Stimulated activated CD4-positive, alpha-beta T cell treated with anti-CD3 and anti-CD28 coated beads, Interleukin-4, amount 100 ng/mL, for 48 hours (primary cell): Measurements from ENCODE around the gene ROPN1B.
"Not testable (repeated sequence)": the region's sequence is repeated elsewhere in the genome, so short reads cannot be mapped to it uniquely, and the experiment has no call there.

Source experiments
- DNase-seq, 2 donors: peaks; one replicate each; pipeline ENCODE4 v3.0.0-alpha.2; 2020; ENCODE audit warnings: low read depth in 2 of 2

ROPN1B gene

DNA sequence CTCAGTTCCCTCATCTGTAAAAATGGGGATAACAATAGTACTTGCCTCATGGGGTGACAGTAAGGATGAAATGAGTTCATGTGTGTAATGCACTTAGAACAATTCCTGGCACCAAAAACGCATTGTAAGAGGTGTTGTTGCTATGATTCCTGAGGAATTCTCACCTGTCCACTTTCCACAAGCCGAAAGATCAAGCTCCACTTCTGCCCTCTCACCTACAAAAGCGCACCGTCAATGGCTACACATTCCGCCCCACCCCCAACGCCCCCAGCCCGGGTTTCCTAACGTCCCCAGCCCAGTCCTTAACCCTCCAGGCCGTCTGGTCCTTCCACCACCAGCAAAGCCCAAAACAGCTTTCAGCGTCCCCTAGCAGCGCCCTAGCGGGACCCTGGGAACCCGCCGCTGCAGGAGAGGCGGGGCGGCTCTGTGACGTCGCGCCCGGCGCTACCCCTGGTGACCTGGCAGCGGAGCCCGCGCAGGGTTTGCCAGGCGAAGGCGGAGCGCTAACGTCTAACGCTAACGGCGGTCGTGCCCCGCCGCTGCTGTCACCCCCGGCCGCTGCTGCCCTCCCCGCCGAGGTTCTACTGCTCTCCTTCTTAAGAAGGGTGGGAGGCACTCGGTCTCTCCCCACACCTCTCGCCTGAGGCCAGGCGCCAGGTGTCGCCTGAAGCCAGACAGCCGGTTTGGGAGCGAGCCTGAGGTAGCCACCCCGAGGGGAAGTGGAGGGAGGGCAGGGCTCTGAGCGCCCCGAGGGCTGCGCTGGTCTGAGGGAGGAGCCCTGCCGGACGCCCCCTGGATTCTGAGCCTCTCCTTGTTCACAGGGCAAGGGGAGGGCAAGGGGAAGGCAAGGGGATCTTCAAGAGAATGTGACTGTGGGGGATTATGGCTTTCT lies at the start of gene ROPN1B:
TSS of gene ROPN1B (plus strand) at position 478 of the 892 bp plus-strand sequence. CDS start 2,877 bp downstream, outside the sequence.
- DNase-seq: not testable (repeated sequence)

DNA sequence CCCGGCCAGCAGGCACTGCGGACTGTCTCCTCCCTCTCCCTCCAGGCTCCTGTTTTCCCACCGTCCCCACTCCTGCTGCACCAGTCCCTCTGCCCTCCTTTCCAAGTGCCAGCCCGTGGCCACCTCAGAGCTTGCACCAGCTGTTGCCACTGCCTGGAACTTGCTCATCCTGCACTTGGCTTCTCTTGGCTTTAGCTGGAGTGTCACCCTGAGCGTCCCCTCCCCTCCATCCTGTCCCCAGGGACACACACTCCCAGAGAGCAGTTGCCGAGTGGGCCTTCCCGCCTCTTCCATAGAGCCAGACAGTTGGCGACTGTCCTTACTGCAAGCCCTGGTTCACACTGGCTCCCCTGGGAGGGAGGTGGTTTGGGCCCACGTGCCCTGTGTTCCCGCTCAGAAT lies 48.8 kb upstream of the ROPN1B start:
- not testable (repeated sequence) for DNase-seq

DNA sequence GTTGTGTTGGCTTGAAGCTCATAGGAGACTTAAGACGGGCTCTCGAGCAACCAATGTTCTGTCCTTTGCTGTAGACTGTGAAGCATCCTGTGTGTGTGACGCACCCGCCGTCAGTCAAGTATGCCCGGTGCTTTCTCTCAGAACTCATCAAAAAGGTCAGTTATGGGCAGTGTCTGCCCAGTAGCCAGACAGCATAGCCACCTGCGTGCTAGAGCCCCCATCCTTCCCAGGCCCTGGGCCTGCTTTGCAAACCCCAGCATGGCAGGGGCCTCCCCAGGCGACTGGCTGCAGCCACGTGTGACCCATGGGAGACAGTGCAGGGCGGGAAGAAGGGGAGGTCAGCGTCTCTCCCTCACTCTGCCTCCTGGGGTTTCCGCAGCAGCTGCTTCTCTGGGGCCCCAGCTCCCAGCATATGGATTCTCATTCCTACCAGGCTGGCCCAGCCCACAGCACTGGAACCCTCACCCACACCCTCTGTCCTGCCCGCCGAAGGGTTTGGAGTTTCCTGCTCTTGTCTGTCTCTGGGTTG lies 48.2 kb upstream of the ROPN1B start:
- DNase-seq: not testable (repeated sequence)

DNA sequence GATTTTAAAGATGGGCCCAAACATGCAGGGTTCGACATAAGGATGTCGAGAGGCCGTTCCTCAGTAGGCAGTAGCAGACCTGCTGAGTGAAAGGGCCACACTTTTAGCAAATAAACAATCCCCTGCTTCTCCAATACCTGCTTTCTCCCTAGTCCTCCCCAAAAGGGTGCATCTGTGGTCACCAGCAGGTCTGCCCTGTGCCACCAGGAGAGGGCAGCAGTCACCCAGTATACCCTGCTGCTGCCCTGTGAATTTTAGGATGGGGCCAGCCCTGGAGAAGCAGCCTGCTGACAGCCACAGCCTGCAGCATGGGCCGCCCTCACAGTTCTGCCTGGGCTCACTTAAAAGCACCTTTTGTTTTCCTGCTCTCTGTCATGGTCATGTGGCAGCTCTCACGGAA lies 47.3 kb upstream of the ROPN1B start:
- DNase-seq: peak; percentile 28 to 36

DNA sequence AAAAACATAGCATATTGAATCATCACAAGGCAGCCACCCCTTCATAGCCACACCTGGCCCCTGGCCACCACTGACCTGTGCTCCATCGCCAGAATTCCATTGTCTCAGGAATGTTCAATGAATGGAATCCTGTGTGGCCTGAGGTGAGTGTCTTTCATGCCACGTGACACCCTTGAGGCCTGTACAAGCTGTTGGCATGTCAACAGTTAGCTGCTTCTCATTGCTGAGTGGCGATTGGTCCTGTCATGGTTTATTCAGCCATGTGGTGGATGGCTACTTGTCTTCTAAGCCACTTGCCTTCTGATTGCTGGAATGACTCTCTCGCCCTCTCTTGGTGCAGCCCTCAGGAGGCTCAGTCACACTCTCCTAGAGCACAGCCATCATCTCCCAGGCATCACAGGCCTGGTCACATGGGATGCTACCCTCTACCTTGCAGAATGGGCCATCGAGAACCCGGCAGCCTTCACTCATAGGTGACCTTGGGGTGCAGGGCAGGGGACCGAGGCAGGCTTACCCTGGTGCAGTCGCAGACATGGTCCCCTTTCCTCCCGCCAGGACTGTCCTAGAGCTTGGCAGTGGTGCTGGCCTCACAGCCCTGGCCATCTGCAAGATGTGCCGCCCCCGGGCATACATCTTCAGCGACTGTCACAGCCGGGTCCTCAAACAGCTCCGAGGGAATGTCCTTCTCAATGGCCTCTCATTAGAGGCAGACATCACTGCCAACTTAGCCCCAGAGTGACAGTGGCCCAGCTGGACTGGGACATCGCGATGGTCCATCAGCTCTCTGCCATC lies 45.5 kb upstream of the ROPN1B start:
- not testable (repeated sequence) for DNase-seq

DNA sequence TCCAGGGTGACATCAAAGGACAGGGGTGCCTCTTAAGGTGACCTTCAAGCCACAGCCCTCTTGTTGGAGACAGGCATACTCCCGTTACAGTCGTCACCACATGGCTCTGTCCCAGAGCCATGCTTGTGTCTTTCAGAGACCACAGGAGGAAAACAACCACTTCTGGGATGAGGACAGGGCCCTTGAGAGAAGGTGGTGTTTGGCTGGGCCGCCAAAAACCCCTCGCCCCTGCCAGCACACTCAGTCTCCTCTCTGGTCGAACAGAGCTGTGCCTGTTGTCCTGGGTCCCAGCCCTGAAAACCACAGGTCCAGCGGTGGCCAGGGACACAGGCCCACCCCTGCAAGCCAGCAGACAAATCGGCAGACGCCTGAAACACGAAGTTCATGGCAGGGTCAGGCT lies 44.7 kb upstream of the ROPN1B start:
- DNase-seq: not testable (repeated sequence)

DNA sequence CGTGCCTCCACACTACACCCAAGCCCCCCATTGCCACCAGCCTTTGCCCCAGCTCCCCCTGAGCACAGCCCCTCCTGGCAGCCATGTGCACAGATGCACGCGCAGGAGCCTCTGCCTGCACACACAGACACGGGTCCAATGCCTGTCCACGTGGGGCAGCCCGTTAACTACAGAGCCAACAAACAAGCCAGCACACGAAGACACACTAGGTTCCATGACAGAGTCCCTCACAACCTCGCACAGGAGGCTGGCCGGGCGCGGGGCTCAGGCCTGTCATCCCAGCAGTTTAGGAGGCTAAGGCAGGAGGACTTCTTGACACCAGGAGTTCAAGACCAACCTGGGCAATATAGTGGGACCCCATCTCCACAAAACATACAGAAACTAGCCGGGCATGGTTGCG lies 43.3 kb upstream of the ROPN1B start:
- not testable (repeated sequence) for DNase-seq

DNA sequence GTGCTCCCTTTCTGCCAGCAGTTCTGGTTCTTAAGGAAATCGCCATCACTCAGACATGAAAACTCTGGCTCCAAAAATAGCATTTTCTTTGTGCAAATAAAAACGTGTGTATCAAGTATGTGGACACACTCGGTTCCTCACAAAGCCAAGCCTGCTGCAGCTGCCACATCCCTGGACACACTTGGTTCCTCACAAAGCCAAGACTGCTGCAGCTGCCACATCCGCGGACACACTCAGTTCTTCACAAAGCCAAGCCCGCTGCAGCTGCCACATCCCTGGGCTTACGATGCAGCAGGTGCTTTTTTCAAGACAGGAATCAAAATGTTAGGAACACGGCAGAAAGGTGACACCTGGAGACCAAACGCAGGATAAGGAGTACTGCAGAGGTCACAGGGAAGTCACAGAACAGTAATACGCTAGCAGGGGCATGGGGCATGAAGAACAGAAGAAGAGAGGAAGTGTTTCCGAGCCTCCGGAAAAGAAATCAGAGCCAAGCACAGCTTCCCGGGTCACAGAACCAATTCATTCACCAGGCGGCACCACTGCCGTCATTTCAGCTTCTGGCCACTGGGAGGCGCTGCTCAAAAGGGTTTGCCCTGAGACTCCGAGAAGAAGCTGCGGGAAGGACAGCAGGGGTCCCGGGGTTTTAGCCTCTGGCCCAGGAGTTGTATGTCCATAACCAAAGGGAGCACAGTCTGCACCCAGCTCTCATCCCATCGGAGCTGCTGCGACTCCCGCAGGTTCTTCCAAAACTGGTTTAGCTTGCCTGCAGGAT lies 40.0 kb upstream of the ROPN1B start:
- DNase-seq: peak; percentile 51 to 69

DNA sequence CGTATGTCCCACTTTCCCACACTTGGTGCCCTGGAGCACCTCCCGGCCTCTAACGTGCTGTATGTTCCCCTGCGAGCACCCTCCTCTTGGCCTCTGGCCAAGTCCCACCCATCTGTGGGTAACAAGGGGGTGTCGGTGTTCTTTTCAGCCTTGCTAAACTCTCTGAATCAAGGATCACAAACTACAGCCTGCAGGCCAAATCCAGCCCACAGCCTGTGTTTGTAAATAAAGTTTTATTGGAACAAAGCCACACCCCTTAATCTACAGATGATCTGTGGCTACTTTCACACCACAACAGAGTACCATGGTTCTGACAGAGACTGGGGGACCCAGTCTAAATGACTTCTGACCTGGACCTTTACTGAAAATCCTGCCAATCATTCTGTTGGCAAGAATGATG lies 39.2 kb upstream of the ROPN1B start:
- DNase-seq: not testable (repeated sequence)

DNA sequence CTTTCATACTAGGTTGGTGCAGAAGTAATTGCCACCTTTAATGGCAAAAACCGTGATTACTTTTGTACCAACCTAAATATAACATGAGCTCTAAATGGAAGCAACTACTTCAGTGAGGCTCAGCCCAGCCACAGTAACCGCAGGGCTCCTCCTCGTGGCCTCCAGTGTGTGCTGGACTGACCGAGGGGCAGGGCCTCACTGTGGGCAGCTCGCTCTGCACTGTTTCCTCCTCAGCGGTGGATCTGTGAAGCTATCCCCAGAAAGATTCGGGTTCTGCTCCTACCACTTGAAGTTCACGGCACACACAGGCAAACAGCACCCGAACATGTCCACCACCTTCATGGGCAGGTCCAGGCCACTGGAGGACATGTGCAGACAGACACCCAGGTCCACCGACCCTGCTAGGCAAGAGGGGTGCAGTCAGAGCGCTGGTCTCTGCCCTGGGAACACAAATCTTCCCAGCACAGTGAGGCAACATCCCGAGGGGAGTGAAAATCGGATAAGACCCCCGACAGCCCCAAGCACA lies 37.6 kb upstream of the ROPN1B start:
- not testable (repeated sequence) for DNase-seq

DNA sequence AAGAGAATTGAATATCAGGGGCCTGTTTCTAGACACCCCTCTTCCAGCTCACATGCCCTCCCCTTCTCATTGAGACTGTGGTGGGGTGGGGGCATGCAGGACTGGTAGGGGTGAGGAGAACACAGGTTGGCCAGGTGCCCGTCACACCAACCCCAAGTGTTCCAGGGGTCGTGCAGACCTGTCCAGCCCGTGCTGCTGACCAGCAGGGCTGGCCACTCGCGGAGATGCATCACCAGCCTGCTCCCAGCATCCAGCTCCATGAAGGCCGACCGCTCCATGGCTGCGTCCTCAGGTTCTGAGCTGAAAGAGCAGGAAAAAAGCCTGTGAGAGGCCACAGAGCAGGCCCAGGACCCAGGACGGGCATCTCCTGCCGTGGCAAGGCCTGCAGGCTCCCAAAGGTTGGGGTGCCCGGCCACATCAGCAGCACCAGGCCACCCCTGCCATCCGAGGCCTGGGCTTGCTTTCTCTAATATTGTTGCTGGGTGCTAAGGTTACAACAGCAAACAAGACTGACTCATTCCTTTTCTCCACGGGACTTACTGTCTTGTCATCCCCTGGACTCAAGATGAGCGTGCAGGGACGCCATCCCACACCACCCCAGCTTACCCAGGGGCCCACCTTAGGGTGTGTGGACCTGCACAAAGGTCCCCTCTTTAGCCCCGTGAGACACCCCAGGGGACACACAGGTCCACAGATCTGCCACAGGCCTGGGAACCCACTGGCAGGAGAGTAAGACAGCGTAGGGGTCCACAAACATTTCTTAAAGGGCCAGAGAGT lies 35.4 kb upstream of the ROPN1B start:
- not testable (repeated sequence) for DNase-seq

DNA sequence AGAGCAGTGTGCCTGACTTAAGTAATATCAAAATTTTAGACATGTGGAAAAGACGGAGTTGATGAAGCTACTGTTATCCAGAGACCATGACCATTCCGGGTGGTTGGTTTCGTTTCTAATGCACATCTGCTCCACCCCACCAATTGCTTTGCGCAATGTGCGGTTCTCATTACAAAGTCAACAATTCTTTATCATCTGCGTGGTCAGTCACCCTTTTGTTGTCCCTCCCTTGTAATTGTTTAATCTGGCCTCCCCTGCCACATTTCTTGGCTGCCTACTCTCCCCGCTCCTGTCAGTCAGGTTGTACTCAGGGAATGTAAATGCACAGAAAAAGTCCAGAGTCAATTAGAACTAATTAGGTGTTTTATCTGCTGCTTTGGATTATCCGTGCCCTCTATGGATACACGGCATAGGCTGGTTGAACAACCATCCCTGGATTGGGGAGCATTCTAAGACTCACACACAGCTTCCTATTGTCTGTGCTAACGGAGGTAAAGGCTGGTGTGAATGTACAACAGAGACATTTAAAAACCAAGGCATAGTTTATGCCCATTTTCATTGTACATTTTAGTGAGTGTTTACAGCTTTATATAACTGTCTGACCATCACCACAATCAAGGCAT lies 33.6 kb upstream of the ROPN1B start:
- not testable (repeated sequence) for DNase-seq

DNA sequence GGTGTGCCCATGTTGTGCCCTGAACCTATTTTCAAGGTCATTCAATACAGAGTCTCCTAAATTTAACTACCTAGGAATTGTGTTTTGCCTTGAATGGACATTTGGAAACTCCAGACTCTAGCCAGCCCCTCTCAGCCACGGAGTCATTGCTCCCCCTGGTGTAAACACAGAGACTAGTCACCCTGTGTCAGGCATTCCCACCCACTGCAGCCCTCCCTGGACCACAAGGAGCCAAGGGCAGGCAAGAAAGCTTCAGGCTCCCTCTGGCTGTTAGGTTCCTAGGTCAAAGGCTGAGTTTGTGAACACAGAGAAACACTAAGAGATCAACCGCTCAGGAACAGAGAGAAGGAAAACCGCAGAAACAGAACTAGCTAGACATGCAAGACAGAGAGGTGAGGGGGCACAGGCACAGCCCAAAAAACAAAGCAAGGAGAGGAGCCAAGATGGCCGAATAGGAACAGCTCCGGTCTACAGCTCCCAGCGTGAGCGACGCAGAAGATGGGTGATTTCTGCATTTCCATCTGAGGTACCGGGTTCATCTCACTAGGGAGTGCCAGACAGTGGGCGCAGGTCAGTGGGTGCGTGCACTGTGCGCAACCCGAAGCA lies 32.7 kb upstream of the ROPN1B start:
- not testable (repeated sequence) for DNase-seq

DNA sequence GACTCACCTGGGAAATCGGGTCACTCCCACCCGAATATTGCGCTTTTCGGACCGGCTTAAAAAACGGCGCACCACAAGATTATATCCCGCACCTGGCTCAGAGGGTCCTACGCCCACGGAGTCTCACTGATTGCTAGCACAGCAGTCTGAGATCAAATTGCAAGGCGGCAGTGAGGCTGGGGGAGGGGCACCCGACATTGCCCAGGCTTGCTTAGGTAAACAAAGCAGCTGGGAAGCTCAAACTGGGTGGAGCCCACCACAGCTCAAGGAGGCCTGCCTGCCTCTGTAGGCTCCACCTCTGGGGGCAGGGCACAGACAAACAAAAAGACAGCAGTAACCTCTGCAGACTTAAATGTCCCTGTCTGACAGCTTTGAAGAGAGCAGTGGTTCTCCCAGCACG lies 32.1 kb upstream of the ROPN1B start:
- not testable (repeated sequence) for DNase-seq

DNA sequence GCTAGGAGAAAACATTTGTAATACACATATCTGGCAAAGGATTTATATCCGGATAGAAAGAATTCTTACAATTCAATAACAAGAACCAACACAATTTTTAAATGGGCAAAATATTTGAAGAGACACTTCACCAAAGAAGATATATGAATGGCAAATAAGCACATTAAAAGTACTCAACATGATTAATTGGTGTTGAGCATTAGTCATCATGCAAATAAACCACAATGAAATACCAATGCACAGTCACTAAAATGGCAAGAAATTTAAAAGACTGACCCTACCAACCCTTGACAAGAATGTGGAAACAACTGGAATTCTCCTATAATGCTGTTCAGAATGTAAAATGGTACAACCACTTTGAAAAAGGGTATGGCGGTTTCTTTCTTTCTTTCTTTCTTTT lies 21.2 kb upstream of the ROPN1B start:
- not testable (repeated sequence) for DNase-seq

DNA sequence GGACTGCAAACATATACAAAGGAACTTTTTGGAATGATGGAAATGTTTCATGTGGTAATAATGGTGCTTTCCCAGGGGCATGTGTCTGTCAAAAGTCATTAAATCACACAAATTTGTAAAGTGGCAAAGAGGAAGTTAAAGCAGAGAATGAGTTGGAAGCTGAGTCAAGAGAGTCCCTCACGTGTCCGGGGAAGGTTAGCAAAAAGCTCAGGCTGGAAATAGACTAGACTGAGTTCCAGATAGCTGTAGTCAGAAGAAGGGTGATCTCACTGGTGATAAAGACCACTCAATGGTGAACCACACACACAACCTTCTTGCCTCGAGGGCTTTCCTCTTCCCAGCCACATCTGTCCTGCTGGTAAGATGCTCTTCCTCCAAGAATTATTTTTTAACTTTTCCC lies 20.1 kb upstream of the ROPN1B start:
- not testable (repeated sequence) for DNase-seq

DNA sequence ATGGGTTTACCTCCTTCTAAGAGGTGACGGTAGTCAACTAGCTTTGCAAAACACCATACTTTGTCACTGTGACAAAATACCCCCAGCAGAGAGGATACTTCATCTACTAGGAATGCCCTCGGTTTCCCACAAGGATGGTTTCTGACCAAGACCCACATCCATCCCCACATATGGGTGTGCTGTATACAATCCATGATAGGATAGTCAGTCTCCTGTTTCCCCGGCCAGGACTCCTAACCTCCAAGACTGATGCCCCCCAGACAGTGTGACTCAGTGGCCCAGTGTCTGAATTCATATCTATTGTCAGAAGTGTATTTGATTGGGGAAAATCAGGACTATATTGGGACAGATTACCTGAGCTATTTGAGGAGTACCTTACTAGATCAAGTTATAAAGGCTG lies 17.8 kb upstream of the ROPN1B start:
- DNase-seq: not testable (repeated sequence)

DNA sequence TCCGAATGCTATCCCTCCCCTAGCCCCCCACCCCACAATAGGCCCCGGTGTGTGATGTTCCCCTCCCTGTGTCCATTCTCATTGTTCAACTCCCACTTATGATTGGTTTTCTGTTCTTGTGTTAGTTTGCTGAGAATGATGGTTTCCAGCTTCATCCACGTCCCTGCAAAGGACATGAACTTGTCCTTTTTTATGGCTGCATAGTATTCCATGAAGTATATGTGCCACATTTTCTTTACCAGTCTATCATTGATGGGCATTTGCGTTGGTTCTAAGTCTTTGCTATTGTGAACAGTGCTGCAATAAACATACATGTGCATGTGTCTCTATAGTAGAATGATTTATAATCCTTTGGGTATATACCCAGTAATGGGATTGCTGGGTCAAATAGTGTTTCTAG lies 12.0 kb upstream of the ROPN1B start:
- not testable (repeated sequence) for DNase-seq

DNA sequence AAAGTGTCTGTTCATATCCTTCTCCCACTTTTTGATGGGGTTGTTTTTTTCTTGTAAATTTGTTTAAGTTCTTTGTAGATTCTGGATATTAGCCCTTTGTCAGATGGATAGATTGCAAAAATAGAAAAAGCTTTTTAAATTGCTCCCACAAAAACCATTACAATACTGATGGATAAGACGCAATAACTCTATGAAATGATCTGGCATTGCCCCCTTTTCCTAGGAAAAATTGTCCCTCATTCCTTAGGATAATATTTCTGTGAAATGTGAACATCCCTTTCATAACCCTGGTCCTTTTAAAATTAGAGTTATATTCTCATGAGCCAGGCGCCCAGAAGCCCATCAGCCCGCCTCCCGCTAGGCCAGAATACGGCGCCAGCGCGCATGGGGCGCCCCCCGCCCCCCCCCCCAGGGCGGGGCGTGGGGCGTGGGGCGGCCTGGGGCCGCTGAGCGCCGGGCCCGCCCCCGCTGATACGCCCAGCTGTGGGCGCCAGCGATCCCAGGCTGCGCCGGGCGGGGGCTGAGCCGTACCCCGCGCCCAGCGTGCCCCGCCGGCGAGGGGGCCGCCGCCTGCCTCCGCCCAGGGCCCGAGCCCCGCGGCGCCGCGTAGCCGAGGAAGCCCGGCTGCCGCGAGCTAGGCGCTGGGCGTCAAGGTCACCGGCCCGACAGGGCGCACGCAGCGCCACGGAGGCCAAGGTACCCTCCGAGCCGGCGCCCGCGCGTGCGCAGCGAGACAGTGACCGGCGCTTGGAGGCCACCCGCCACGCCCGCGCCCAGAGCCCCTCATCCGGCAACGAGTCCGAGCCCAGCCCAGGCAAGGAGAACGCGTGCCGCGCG lies 11.1 kb upstream of the ROPN1B start:
- DNase-seq: no peak
